Measurements from ENCODE around the gene RANBP1.

Gene RANBP1

GRCh38 chr22:20090730-20091240, 25.1 kb upstream of the RANBP1 start:
- DNase-seq (ENCODE audit: extremely low spot score): no peak
- POLR2A ChIA-PET: interaction anchor here (1.2 to 1.5 kb wide), 3 partner anchors 10 to 11 kb away, joined by 3 read pairs; partner anchors contain the start of gene DGCR8
- no peak for TF ChIP-seq LEF1 (IDR thresholded peaks at IDR 0.05; ENCODE audit: borderline replicate concordance)
- TF ChIP-seq ELF4 (IDR thresholded peaks at IDR 0.05): no peak
- no peak for TF ChIP-seq HDGF (IDR thresholded peaks at IDR 0.05; ENCODE audit: borderline replicate concordance)
- CTCF ChIA-PET: no interaction called here

- no peak for DNase-seq (ENCODE audit: extremely low spot score)
- CTCF ChIA-PET: no interaction called here
- TF ChIP-seq SP1 (IDR thresholded peaks at IDR 0.05) (no peak), SUZ12 (IDR thresholded peaks at IDR 0.05) (no peak), FOXA1 (IDR thresholded peaks at IDR 0.05) (no peak), LEF1 (IDR thresholded peaks at IDR 0.05; ENCODE audit: borderline replicate concordance) (no peak), TARDBP (IDR thresholded peaks at IDR 0.05) (no peak), L3MBTL2 (conservative IDR thresholded peaks at IDR 0.05) (no peak), ELF4 (IDR thresholded peaks at IDR 0.05) (no peak), FOXM1 (IDR thresholded peaks at IDR 0.05; ENCODE audit: borderline replicate concordance) (no peak)
- POLR2A ChIA-PET: interaction anchor here (1.1 to 1.5 kb wide), 5 partner anchors 10 to 25 kb away, joined by 3 to 4 read pairs (median 3); partner anchors contain the start of genes DGCR8 and TRMT2A
Measured at GRCh38 chr22:20091690-20092476, 24.0 kb upstream of the RANBP1 start.

- POLR2A ChIA-PET: interaction anchor here (3.2 kb wide), 1 partner anchor 11 kb away, joined by 13 read pairs; no protein-coding TSS in a partner anchor
- TF ChIP-seq PKNOX1 (IDR thresholded peaks at IDR 0.05): no peak
- TF ChIP-seq SUZ12 (IDR thresholded peaks at IDR 0.05): no peak
- TF ChIP-seq ARNT (IDR thresholded peaks at IDR 0.05): no peak
- TF ChIP-seq ZNF384 (IDR thresholded peaks at IDR 0.05): no peak
- TF ChIP-seq ELF4 (IDR thresholded peaks at IDR 0.05): no peak
- no peak for TF ChIP-seq FOXA1 (IDR thresholded peaks at IDR 0.05)
- TF ChIP-seq LEF1 (IDR thresholded peaks at IDR 0.05; ENCODE audit: borderline replicate concordance): no peak
- TF ChIP-seq TARDBP (IDR thresholded peaks at IDR 0.05): no peak
- no peak for TF ChIP-seq HDGF (IDR thresholded peaks at IDR 0.05; ENCODE audit: borderline replicate concordance)
- no peak for TF ChIP-seq FOXM1 (IDR thresholded peaks at IDR 0.05; ENCODE audit: borderline replicate concordance)
- TF ChIP-seq FOXK2 (IDR thresholded peaks at IDR 0.05): no peak
- TF ChIP-seq CTBP1 (IDR thresholded peaks at IDR 0.05; ENCODE audit: borderline replicate concordance): no peak
- no peak for TF ChIP-seq NFRKB (IDR thresholded peaks at IDR 0.05)
- no peak for TF ChIP-seq BHLHE40 (IDR thresholded peaks at IDR 0.05; ENCODE audit: borderline replicate concordance)
- TF ChIP-seq SP1 (IDR thresholded peaks at IDR 0.05): no peak
- CTCF ChIA-PET: no interaction called here
- DNase-seq (ENCODE audit: extremely low spot score): no peak
Measured at GRCh38 chr22:20092477-20092854, 23.4 kb upstream of the RANBP1 start.

GRCh38 chr22:20093418-20094196, 22.3 kb upstream of the RANBP1 start:
- ChIA-PET POLR2A (interaction anchor here (1.2 to 3.2 kb wide), 3 partner anchors 12 to 24 kb away, joined by 4 to 13 read pairs (median 5); partner anchors contain the start of gene TRMT2A), CTCF (no interaction called here)
- TF ChIP-seq ELF4 (IDR thresholded peaks at IDR 0.05) (no peak), SP1 (IDR thresholded peaks at IDR 0.05) (no peak), FOXM1 (IDR thresholded peaks at IDR 0.05; ENCODE audit: borderline replicate concordance) (no peak), L3MBTL2 (conservative IDR thresholded peaks at IDR 0.05) (no peak), CTBP1 (IDR thresholded peaks at IDR 0.05; ENCODE audit: borderline replicate concordance) (no peak), FOXA1 (IDR thresholded peaks at IDR 0.05) (no peak), HDGF (IDR thresholded peaks at IDR 0.05; ENCODE audit: borderline replicate concordance) (no peak), NFRKB (IDR thresholded peaks at IDR 0.05) (no peak), FOXK2 (IDR thresholded peaks at IDR 0.05) (no peak), BHLHE40 (IDR thresholded peaks at IDR 0.05; ENCODE audit: borderline replicate concordance) (no peak)
- no peak for DNase-seq (ENCODE audit: extremely low spot score)

GRCh38 chr22:20094197-20094807, 21.6 kb upstream of the RANBP1 start:
- ChIA-PET CTCF (interaction anchor here (0.6 to 0.7 kb wide), 2 partner anchors 21 to 34 kb away, joined by 3 read pairs; no protein-coding TSS in a partner anchor), POLR2A (interaction anchor here (1.2 to 3.2 kb wide), 3 partner anchors 12 to 23 kb away, joined by 4 to 13 read pairs (median 5); partner anchors contain the start of gene TRMT2A)
- DNase-seq (ENCODE audit: extremely low spot score): no peak
- no peak for TF ChIP-seq BHLHE40 (IDR thresholded peaks at IDR 0.05; ENCODE audit: borderline replicate concordance)
- no peak for TF ChIP-seq PKNOX1 (IDR thresholded peaks at IDR 0.05)
- TF ChIP-seq ELF4 (IDR thresholded peaks at IDR 0.05): no peak
- no peak for TF ChIP-seq CTBP1 (IDR thresholded peaks at IDR 0.05; ENCODE audit: borderline replicate concordance)
- no peak for TF ChIP-seq TARDBP (IDR thresholded peaks at IDR 0.05)
- TF ChIP-seq ARNT (IDR thresholded peaks at IDR 0.05): no peak
- no peak for TF ChIP-seq FOXM1 (IDR thresholded peaks at IDR 0.05; ENCODE audit: borderline replicate concordance)
- no peak for TF ChIP-seq ZNF384 (IDR thresholded peaks at IDR 0.05)
- TF ChIP-seq HDGF (IDR thresholded peaks at IDR 0.05; ENCODE audit: borderline replicate concordance): no peak
- no peak for TF ChIP-seq LEF1 (IDR thresholded peaks at IDR 0.05; ENCODE audit: borderline replicate concordance)
- no peak for TF ChIP-seq SUZ12 (IDR thresholded peaks at IDR 0.05)
- no peak for TF ChIP-seq FOXA1 (IDR thresholded peaks at IDR 0.05)

Measured in HEK293T (cell line).